Measurements from ENCODE around the gene LIMD2. TPM values are rescaled to one million over a fixed set of nuclear protein-coding genes. Genes with fewer than 3 reads are reported as not detected.

Gene LIMD2
- total RNA-seq, 1 experiment from 2014 or later, result 119 TPM

- no peaks in the 10 kb centered on the region for H3K27me3 ChIP-seq (replicated peaks; ENCODE audit: insufficient read depth, low read depth, low read length, poor library complexity)
- H3K36me3 ChIP-seq (ENCODE audit: insufficient read depth, low read length, poor library complexity, severe bottlenecking), result peaks cover 13% of the 10 kb centered on the region
- H3K27ac ChIP-seq (ENCODE audit: low read depth, low read length, poor library complexity, severe bottlenecking), result no peak overlapping the region
- TF ChIP-seq CTCF (conservative IDR thresholded peaks at IDR 0.05; ENCODE audit: low read depth, low read length), result peak; percentile 30; the same call in 1 of the 2 replicates
- no peak for TF ChIP-seq EZH2 (IDR thresholded peaks at IDR 0.05; ENCODE audit: borderline replicate concordance, low read depth, low read length, poor library complexity, severe bottlenecking)
- H3K9me3 ChIP-seq (ENCODE audit: low read depth, low read length, poor library complexity, severe bottlenecking), result no peaks in the 10 kb centered on the region
- BruUV-seq (replicated peaks), result no TSS peak
- H3K4me1 ChIP-seq (ENCODE audit: insufficient read depth, low read length, poor library complexity, severe bottlenecking), result peaks cover 32% of the 10 kb centered on the region
- H3K4me3 ChIP-seq (ENCODE audit: low read depth, low read length, poor library complexity, severe bottlenecking), result no peak overlapping the region
- intact Hi-C loops (cut with micrococcal nuclease; ENCODE audit: unreplicated experiment), result loop anchor here (5.0 to 10.0 kb wide), 2 partner anchors 74 to 272 kb away; partner anchors contain the start of gene MAP3K3
- CTCF ChIA-PET, result no interaction called here
- POLR2A ChIA-PET (ENCODE audit: low non-redundant PET), result no interaction called here
- DNase-seq (ENCODE audit: low spot score), result peak; percentile 39
These were observed 3.5 kb downstream of the LIMD2 start for GRCh38 chr17:63696381-63696961.

GRCh38 chr17:63695889-63696288, 4.0 kb downstream of the LIMD2 start:
- Histone ChIP-seq H3K36me3 (ENCODE audit: insufficient read depth, low read length, poor library complexity, severe bottlenecking) (peaks cover 18% of the 10 kb centered on the region), H3K9me3 (ENCODE audit: low read depth, low read length, poor library complexity, severe bottlenecking) (no peaks in the 10 kb centered on the region), H3K4me1 (ENCODE audit: insufficient read depth, low read length, poor library complexity, severe bottlenecking) (peaks cover 26% of the 10 kb centered on the region), H3K27ac (ENCODE audit: low read depth, low read length, poor library complexity, severe bottlenecking) (no peak overlapping the region), H3K4me3 (ENCODE audit: low read depth, low read length, poor library complexity, severe bottlenecking) (no peak overlapping the region), H3K27me3 (replicated peaks; ENCODE audit: insufficient read depth, low read depth, low read length, poor library complexity) (no peaks in the 10 kb centered on the region)
- POLR2A ChIA-PET (ENCODE audit: low non-redundant PET), result interaction anchor here (0.6 kb wide), 1 partner anchor 19 kb away, joined by 3 read pairs; no protein-coding TSS in a partner anchor
- intact Hi-C loops (cut with micrococcal nuclease; ENCODE audit: unreplicated experiment), result loop anchor here (5.0 to 10.0 kb wide), 2 partner anchors 74 to 271 kb away; partner anchors contain the start of gene MAP3K3
- DNase-seq (ENCODE audit: low spot score), result no peak
- no peak for TF ChIP-seq EZH2 (IDR thresholded peaks at IDR 0.05; ENCODE audit: borderline replicate concordance, low read depth, low read length, poor library complexity, severe bottlenecking)
- BruUV-seq (replicated peaks), result no TSS peak
- CTCF ChIA-PET, result no interaction called here

- ChIA-PET CTCF (interaction anchor here (0.7 kb wide), 1 partner anchor 269 kb away, joined by 6 read pairs; no protein-coding TSS in a partner anchor), POLR2A (ENCODE audit: low non-redundant PET) (interaction anchor here (0.6 to 0.7 kb wide), 3 partner anchors 18 to 232 kb away, joined by 3 to 6 read pairs (median 5); no protein-coding TSS in a partner anchor)
- no peak overlapping the region for H3K27ac ChIP-seq (ENCODE audit: low read depth, low read length, poor library complexity, severe bottlenecking)
- H3K36me3 ChIP-seq (ENCODE audit: insufficient read depth, low read length, poor library complexity, severe bottlenecking), result peaks cover 24% of the 10 kb centered on the region
- TSS peak; percentile 26 for BruUV-seq (replicated peaks)
- no peak for DNase-seq (ENCODE audit: low spot score)
- H3K4me1 ChIP-seq (ENCODE audit: insufficient read depth, low read length, poor library complexity, severe bottlenecking), result peaks cover 23% of the 10 kb centered on the region
- TF ChIP-seq EZH2 (IDR thresholded peaks at IDR 0.05; ENCODE audit: borderline replicate concordance, low read depth, low read length, poor library complexity, severe bottlenecking), result no peak
- no peak for TF ChIP-seq CTCF (conservative IDR thresholded peaks at IDR 0.05; ENCODE audit: low read depth, low read length)
- intact Hi-C loops (cut with micrococcal nuclease; ENCODE audit: unreplicated experiment), result loop anchor here (5.0 to 10.0 kb wide), 2 partner anchors 73 to 270 kb away; partner anchors contain the start of gene MAP3K3
- no peaks in the 10 kb centered on the region for H3K9me3 ChIP-seq (ENCODE audit: low read depth, low read length, poor library complexity, severe bottlenecking)
- no peaks in the 10 kb centered on the region for H3K27me3 ChIP-seq (replicated peaks; ENCODE audit: insufficient read depth, low read depth, low read length, poor library complexity)
- H3K4me3 ChIP-seq (ENCODE audit: low read depth, low read length, poor library complexity, severe bottlenecking), result no peak overlapping the region
These were observed 4.8 kb downstream of the LIMD2 start for GRCh38 chr17:63694950-63695773.

All from A673 (cell line).